K562 (cell line): ENCODE measurements around the gene FERMT3. TPM values are rescaled to one million over a fixed set of nuclear protein-coding genes. Genes with fewer than 3 reads are reported as not detected.

Experiments used
- ATF1 ChIP-seq, 2 experiments: fragments of 450-650 bp in 1 of 2; IDR thresholded peaks; 2 replicates each; pipeline ENCODE4 v1.6.1; 2016; ENCODE audit warnings: missing compliant biosample characterization in 1 of 2, missing genetic modification characterization in 1 of 2
- DIDO1 ChIP-seq: fragments of 450-650 bp; IDR thresholded peaks from 2 replicates; pipeline ENCODE4 v1.6.1; 2016; ENCODE audit warnings: low read depth, missing biosample characterization, missing genetic modification characterization
- E4F1 ChIP-seq: fragments of 250-450 bp; sonication (Bioruptor Pico); IDR thresholded peaks from 2 replicates; pipeline ENCODE4 v1.5.0; 2021; ENCODE audit warnings: mild to moderate bottlenecking, borderline replicate concordance
- MXI1 ChIP-seq: IDR thresholded peaks from 2 replicates; pipeline ENCODE4 v1.6.1; 2011; ENCODE audit warnings: low read depth, mild to moderate bottlenecking, improper control_type of control experiment, low read length
- NCOA2 ChIP-seq, 2 experiments: fragments of 450-650 bp; IDR thresholded peaks; 2 replicates each; pipeline ENCODE4 v1.6.1; 2018; ENCODE audit warnings: mild to moderate bottlenecking in 2 of 2, moderate library complexity in 1 of 2; ENCODE audit not compliant: partially characterized antibody in 2 of 2
- NFE2 ChIP-seq: IDR thresholded peaks from 2 replicates; pipeline ENCODE4 v1.6.1; 2014; ENCODE audit warnings: antibody characterized with exemption, low read depth
- PHB ChIP-seq: fragments of 250-450 bp; sonication (Bioruptor Pico); IDR thresholded peaks from 2 replicates; pipeline ENCODE4 v1.5.0; 2021
- RBFOX2 ChIP-seq: fragments of 200-400 bp; formaldehyde crosslinking; IDR thresholded peaks from 2 replicates; pipeline ENCODE4 v1.6.1; 2017; ENCODE audit warnings: low read depth, mild to moderate bottlenecking, low read length, moderate library complexity
- SAFB ChIP-seq: fragments of 200-400 bp; formaldehyde crosslinking; IDR thresholded peaks from 2 replicates; pipeline ENCODE4 v1.6.1; 2017; ENCODE audit warnings: low read depth, low read length, borderline replicate concordance
- TOE1 ChIP-seq, 2 experiments: fragments of 450-650 bp in 1 of 2; sonication (generic) in 1 of 2; formaldehyde crosslinking in 1 of 2; IDR thresholded peaks; 2 replicates each; pipeline versions ENCODE4 v1.7.1 to v1.8.0; 2016 to 2022; ENCODE audit warnings: borderline replicate concordance in 2 of 2, mild to moderate bottlenecking in 2 of 2, antibody characterized with exemption in 1 of 2, inconsistent platforms in 1 of 2, low read depth in 1 of 2, missing genetic modification reagents in 1 of 2, moderate library complexity in 1 of 2
- XRCC5 ChIP-seq: fragments of 200-400 bp; formaldehyde crosslinking; IDR thresholded peaks from 2 replicates; pipeline ENCODE4 v1.6.1; 2017; ENCODE audit warnings: low read depth, mild to moderate bottlenecking, low read length
- ZKSCAN8 ChIP-seq: fragments of 200-800 bp; sonication (Bioruptor generic); IDR thresholded peaks from 2 replicates; pipeline ENCODE4 v1.6.1; 2016; ENCODE audit warnings: missing genetic modification characterization, missing compliant biosample characterization
- ZNF175 ChIP-seq: fragments of 200-800 bp; sonication (Bioruptor generic); IDR thresholded peaks from 2 replicates; pipeline ENCODE4 v1.6.1; 2016; ENCODE audit warnings: low read depth, mild to moderate bottlenecking, missing genetic modification characterization, missing compliant biosample characterization
- ZNF717 ChIP-seq: fragments of 250-450 bp; sonication (Bioruptor Pico); IDR thresholded peaks from 2 replicates; pipeline ENCODE4 v1.5.0; 2021
- polyA plus RNA-seq, 8 experiments: library from polyadenylated mRNA; depleted of rRNA in 4 of 8; stranded (reverse) in 5 of 8; unstranded in 3 of 8; fragments of >200 nt; fragmentation: Nextera tagmentation in 2 of 8; fragmentation: Illumina TruSeq in 1 of 8; extraction: Ambion mirVana in 2 of 8; extraction: Trizol in 1 of 8; gene quantifications; 2 replicates each; pipeline versions ENCODE4 v1.2.1 to v1.2.3, GENCODE V29; 2011 to 2014; ENCODE audit warnings: inconsistent platforms in 1 of 8, missing spikeins in 1 of 8
- total RNA-seq, 7 experiments: library from RNA; depleted of rRNA in 6 of 7; stranded (reverse); fragments of >200 nt in 6 of 7; fragmentation: Illumina TruSeq in 2 of 7; extraction: Trizol in 2 of 7; gene quantifications; 2 replicates each; pipeline versions ENCODE4 v1.2.1 to v1.2.3, GENCODE V29; 2011 to 2021; ENCODE audit warnings: low replicate concordance in 1 of 7
- TF ChIP-seq, protein P1 (sequence below), 2 experiments: fragments of 450-650 bp; IDR thresholded peaks; 2 replicates each; pipeline ENCODE4 v1.6.1; 2016; ENCODE audit warnings: mild to moderate bottlenecking in 2 of 2, borderline replicate concordance in 1 of 2, low read depth in 1 of 2, moderate library complexity in 1 of 2

The FERMT3 gene
- total and polyA plus RNA-seq, 9 of the 15 experiments (the other 6 are each of a cell fraction or from before 2014, with no cell fraction given), result 3.2 to 275 (median 79.7) TPM

GRCh38 chr11:64181506-64182411 is 24.8 kb upstream of the FERMT3 start (continued):
- no peak for TF ChIP-seq DIDO1 (tag)
- TF ChIP-seq, protein P1, sequence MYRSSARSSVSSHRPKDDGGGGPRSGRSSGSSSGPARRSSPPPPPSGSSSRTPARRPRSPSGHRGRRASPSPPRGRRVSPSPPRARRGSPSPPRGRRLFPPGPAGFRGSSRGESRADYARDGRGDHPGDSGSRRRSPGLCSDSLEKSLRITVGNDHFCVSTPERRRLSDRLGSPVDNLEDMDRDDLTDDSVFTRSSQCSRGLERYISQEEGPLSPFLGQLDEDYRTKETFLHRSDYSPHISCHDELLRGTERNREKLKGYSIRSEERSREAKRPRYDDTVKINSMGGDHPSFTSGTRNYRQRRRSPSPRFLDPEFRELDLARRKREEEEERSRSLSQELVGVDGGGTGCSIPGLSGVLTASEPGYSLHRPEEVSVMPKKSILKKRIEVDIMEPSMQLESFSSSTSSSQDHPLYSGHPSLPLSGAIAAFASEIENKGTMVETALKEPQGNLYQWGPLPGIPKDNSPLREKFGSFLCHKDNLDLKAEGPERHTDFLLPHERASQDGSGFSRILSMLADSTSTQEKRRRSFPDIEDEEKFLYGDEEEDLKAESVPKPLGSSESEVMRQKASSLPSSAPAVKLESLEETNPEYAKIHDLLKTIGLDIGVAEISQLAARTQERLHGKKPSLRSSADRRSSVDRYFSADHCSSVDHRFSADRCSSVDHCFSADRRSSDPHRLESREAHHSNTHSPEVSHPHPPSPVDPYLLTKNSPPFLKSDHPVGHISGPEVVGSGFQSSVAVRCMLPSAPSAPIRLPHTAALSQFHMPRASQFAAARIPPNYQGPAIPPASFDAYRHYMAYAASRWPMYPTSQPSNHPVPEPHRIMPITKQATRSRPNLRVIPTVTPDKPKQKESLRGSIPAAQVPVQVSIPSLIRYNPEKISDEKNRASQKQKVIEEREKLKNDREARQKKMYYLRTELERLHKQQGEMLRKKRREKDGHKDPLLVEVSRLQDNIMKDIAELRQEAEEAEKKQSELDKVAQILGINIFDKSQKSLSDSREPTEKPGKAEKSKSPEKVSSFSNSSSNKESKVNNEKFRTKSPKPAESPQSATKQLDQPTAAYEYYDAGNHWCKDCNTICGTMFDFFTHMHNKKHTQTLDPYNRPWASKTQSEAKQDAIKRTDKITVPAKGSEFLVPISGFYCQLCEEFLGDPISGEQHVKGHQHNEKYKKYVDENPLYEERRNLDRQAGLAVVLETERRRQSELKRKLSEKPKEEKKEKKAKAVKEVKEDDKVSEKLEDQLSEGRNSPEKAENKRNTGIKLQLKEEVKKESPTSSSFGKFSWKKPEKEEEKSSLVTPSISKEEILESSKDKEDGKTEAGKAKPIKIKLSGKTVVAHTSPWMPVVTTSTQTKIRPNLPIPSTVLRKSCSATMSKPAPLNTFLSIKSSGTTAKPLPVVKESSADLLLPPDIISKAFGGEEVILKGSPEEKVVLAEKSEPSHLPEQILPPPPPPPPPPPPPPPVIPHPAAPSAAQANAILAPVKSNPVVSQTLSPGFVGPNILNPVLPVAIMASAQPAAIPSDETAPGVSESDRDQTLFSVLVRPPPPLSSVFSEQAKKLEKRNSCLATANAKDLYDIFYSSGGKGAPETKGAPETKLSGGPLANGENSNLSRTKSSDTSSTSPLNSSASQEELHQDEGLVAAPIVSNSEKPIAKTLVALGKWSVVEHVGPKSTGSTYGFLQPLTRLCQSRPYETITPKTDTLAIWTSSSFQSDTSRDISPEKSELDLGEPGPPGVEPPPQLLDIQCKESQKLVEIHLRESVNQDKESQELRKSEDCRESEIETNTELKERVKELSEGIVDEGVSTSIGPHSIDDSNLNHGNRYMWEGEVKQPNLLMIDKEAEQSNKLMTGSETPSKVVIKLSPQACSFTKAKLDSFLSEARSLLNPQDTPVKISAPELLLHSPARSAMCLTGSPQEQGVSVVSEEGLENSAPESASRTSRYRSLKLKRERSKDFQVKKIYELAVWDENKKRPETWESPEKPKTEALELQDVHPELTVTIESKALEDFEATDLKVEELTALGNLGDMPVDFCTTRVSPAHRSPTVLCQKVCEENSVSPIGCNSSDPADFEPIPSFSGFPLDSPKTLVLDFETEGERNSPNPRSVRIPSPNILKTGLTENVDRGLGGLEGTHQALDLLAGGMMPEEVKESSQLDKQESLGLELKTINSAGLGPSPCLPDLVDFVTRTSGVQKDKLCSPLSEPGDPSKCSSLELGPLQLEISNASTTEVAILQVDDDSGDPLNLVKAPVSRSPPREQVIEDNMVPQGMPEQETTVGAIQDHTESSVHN (IDR thresholded peaks at IDR 0.05; ENCODE audit: borderline replicate concordance in 1 of 2, low read depth in 1 of 2), result no peak
- no peak for TF ChIP-seq E4F1 (CRISPR knock-in tag)
- peak; percentile 100 for TF ChIP-seq TOE1 (IDR thresholded peaks at IDR 0.05; ENCODE audit: borderline replicate concordance)
- no peak for TF ChIP-seq TOE1 (CRISPR knock-in tag; IDR thresholded peaks at IDR 0.05; ENCODE audit: borderline replicate concordance, low read depth)
- TF ChIP-seq SAFB, result no peak
- no peak for TF ChIP-seq PHB (CRISPR knock-in tag)
- TF ChIP-seq ZNF717 (CRISPR knock-in tag), result no peak
- peak; percentile 74 for TF ChIP-seq RBFOX2
- TF ChIP-seq NFE2, result no peak
- no peak for TF ChIP-seq XRCC5
- no peak for TF ChIP-seq ZKSCAN8
- no peak for TF ChIP-seq NCOA2 (IDR thresholded peaks at IDR 0.05; ENCODE audit: partially characterized antibody in 2 of 2)
- no peak for TF ChIP-seq ATF1 (CRISPR knock-in tag; IDR thresholded peaks at IDR 0.05)
- TF ChIP-seq ATF1 (tag; IDR thresholded peaks at IDR 0.05), result peak; percentile 64
- 0 out of 2 replicates have a peak, but pooled peaks have one; percentile 13 for TF ChIP-seq MXI1
- TF ChIP-seq ZNF175 (CRISPR knock-in tag), result no peak
